ACHN (cell line): ENCODE results near the gene SERPINH1.

Source experiments
- DNase-seq: peaks from one replicate; pipeline ENCODE4 v3.0.0-alpha.2; 2015
- in situ Hi-C: cut with HindIII; loops from 2 replicates; pipeline ENCODE4 v1.10.0; 2017; ENCODE audit warnings: low sequenced_read_pairs, low pct_ligation_motif_present, low pct_unique_long_range_greater_than_20kb

Gene SERPINH1

DNA sequence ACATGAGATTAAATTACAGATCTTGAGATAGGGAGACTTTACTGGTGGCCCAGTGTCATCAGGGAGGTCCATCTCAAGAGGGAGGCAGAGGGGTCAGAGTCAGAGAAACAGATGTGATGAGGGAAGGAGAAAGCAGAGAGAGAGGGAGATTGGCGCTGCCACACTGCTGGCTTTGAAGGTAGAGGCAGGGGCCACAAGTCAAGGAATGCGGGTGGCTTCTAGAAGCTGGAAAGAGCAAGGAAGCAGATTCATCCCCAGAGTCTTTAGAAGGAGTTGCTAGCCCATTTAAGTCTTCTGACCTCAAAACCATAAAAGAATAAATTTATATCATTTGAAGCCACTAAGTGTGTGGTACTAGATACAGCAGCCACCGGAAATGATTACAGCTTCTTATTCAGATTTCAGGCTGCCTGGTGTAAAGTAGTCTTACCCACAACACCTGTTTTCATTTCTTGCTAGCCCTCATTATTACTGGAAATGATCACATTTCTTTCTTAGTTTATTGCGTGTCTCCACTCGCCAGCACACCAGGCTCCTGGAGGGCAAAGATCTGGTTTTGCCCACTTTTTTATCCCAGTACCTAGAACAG is 12.6 kb upstream of the SERPINH1 start:
- in situ Hi-C loops: no loop called here

DNA sequence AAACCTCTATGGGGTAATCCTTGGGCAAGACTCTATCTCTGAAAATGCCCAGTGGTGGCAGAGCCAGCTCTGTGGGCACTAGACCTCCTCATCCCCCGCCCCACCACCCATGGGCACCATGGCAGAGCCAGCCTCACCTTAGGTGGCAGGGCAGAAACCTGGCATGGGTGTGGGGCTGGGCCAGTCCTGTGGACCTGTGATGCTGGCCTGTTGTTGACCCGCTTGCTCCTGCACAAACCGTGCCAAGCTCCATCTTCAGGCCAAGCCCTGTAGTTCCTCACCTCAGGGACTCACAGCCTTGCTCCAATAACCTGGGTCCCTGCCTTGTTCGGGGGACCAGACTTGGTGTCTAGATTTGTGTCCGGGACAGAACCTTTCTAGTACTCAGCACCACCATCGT is 8.9 kb upstream of the SERPINH1 start:
- no peak for DNase-seq
- in situ Hi-C loops: no loop called here

More for the DNA sequence above, 12.6 kb upstream of the SERPINH1 start:
- no peak for DNase-seq

DNA sequence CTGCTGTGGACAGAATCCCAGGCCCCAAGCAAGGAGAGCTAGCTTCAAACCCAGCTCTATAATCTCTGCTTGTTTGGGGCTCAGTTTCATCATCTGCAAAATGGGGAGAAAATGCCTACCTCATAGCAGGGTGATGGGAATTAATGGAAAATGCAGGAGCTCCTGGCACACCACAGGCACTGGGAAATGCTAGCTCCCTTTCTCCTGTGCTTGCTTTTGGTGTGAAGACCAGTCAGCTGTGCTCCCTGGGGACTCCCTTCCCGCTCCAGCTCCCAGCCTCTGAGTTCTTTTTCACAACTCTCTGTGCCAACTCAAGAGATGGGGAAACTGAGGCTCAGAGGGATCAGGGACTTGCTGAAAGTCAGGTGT is 8.2 kb upstream of the SERPINH1 start:
- no peak for DNase-seq
- in situ Hi-C loops: no loop called here

DNA sequence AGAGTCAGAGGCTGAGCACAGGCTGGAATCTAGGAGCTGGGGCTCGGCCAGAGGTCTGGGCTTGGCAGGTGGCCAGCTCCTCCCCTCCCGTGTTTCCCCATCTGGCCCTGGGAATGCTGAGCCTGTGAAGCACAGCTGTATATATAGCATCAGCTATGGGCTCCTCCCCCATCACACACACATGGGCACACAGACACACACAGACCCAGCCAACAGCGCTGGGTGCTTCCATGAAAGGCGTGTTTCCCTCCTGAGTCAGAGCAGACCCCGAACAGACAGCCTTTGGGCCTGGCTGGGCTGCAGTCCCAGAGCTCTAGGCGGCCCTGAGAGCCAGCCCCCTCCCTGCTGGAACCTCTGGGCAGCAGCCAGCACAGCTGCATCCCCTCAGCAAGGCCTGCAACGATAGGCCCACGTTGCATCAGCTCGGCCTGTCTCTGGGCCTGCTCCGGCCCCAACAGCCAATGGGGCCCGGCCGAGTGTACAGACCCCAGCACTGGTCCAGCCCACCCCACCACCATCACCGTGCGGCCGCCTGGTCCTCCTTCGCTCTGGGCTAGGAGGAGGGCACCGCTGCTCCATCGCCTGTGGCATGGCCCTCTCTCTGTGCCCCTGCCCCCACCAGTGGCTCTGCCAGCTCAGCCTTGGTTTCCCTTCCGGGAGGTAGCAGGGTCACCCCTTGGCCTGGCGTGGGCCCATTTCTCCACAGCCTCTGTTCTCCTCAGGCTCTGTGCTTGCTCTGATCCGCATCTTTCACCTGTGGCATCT is 7.6 kb upstream of the SERPINH1 start:
- in situ Hi-C loops: no loop called here
- no peak for DNase-seq

DNA sequence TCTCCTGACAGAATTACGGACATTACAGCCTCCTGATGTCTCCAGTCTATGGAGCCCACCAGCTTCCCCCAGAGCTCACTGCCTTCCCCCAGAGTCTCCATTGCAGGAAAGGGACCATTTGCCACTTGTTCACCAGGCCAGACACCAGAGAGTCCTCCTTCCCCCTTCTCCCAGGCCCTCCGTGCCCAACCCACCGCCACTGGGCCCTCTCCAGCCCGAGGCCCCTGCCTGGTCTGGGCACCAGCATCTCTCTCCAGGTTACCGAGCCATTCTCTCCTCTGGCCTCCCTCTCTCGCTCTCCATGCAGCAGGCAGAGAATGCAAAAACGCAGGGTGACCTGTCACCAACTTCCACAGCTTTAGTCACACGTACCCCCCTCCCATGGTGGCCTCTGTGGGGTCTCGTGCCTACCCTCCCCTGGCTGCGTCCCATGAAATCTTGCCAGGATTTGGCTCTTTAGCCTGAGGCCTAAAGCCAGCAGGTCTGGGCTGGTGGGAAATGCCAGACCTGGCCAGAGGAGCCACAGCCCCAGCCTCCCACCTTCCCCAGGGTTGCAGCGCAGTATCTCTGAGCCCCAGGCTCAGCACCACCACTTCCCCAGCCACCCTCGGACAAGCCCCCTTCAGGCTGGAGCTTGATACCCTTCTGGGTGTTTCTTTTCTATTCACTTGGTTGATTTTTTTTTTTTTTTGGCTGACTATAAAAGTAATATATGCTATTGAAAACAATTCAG is 6.8 kb upstream of the SERPINH1 start:
- DNase-seq: no peak
- in situ Hi-C loops: no loop called here

DNA sequence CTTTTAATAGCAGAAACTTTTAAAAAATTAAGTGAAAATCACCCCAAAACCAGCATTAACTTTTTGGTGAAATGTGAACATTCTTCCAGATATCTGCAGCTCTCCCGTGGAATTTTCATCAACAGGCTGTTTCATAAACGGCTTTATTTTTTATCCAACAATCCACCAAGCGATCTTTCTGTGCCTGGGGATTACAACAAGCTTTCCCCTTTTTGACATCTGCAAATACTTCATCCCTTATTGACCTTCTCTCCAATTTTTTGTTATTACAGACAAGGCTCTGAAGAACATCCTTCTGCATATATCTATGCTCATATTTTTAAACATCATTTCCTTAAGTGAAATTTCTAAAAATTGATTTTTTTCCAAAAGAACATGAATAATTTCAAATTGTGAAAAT is 5.8 kb upstream of the SERPINH1 start:
- in situ Hi-C loops: no loop called here

DNA sequence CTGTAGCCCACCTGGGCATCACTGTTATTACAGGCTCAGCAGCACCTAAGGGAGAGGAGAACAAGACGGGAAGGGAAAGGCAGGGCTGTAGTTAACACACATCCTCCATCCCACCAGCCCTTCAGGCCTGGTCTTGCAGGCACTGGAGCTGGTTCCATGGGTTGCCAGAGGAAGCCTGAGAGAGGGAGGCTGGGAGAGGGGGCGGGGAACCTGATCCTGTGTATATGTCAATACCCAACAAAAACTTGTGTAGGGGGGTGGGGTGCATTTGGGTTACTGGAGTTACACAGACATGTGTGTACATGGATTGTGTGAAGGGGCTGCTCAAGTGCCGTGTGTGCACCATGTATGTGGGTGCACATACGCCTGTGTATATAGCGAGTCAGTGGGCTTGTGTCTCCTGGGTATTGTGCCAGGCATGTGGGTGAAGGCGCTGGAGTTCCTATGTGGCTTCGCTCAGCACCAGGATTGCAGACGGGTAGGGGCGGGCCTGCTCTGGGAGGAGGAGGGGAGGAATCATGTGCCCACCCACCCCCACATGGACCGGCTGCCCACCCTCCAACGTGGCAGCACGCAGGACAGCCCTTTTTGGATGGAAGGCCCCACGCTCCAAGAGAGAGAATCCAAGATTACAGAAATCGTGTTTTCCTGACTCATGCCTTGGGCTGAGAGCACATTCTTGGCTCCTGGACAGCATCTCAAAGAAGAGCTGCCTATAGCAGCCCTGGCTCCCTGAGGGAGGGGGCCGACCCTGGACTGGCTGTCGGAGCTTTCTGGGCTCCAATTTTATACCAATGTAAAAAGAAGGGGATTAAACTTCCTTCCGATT is 4.2 kb upstream of the SERPINH1 start:
- in situ Hi-C loops: no loop called here
- peak; percentile 67 for DNase-seq

More for the DNA sequence above, 5.8 kb upstream of the SERPINH1 start:
- no peak for DNase-seq

DNA sequence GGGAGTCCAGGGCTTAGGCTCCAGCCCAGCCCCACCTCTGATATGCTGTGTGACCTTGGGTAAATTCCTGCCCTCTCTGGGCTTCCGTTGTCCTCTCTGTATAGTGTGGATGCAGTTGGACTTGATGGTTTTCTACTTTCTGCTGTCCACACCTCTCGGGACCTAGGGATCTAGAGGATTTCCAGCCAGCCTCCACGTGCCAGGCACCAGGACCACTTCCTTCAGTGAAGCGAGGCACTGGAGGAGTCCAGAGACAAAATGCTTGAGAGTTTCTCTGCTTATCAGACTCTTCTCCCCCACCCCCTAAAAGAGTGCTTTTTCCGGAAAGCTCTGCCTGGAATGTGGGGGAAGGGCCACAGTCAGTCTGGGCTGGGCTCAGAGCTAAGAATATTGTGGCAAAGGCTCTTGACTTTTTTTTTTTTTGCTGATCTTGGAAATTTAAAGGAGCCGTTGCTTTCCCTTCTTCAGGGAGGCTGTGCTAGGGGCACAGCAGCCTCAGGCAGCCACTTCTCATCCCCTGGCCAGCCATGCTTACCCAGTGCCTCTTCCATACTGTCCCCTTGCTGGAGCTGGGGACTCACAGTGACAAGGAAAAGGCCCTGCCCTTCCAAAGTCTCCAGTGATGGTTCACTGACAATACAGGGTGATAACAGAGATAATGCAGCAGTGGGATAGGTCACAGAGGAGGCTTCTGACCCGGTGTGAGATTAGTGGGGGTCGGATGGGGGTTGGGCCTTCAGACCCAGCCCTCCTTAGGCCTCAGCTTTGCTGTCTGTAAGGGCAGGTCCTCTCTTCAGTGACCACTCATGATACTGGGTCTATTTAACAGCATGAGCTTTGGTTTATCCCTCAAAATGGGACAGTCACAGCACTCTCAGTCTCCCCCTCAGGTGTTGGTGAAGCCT is 2.9 kb upstream of the SERPINH1 start:
- in situ Hi-C loops: no loop called here
- DNase-seq: peak; percentile 46

DNA sequence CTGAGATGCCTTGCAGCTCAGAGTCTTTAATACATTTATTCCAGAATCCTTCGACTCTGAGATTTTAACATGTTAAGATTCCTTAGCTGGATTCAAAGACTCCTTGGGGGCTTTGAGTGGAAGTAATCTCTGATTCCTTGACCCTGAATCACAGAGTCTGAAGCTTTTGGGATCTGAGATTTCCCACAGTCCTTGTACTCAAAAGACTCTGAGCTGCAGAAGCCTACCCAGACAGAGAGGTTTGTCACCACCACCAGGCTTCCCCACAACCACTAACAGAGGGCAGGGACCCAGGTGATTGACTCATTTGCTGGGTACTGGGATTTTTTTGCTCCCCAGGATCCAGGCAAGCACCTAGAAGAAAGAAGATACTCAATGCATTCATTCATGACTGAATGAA is 1.4 kb upstream of the SERPINH1 start:
- in situ Hi-C loops: no loop called here
- no peak for DNase-seq

DNA sequence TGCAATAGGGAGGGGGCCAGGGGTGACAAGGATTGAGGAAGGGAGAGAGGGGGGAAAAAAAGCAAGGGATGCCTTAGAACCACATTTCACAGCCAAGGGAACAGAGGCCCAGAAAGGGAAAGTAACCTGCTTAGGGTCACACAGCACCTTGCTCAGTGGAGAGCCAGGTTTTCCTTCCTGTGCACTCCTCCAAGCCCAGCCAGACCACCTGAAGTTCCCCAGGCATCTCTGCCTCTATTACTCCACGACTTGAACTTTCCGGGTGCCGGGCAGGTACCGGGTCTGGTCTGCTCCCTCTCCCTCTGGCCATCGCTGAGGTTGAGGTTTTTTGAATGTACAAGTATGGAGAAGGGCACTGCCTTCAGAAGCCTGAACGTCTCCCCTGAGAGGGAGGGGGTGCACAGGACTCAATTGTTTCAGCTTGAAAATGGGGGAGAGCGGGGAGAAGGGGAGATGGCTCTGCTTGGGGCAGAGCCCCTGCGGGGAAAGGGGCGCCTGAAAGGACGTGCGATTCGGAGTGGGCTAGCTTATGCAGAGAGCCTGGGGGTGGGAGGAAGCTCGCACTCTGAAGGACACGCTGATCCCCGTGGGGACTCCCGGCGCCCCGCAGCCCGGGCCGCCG is 516 bp upstream of the SERPINH1 start:
- in situ Hi-C loops: no loop called here
- DNase-seq: no peak

DNA sequence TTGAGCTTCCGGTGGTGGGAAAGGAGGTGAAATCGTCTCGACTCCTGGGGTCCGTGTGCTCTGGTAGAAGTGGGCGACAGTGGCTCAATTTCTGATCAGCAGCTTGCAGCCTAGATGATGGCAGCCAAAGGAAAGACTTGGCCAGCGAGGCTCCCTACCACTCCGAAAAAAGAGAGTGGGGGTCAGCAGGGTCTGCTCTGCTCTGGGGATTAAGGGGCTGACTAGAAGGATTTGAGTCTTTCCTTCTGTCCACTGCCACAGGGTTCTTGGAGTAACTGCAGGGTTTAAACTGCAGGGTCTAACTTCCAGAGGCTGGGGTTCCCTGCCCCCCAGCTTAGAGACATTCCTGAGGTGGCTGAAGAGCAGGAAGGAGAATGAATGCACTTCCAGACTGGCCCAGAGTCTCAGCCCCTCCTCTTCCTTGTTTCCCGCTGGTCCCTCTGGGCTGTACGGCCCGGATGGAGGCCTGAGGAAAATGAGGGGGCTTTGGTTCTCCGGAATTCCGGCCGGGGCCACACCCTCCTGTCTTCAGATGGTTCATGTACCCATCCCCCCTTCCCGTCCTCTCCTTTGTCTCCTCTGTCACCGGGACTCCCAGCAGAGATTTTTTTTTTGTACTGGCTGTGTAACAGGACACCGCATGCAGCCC is 907 bp downstream of the SERPINH1 start:
- peak; percentile 49 for DNase-seq
- in situ Hi-C loops: no loop called here

DNA sequence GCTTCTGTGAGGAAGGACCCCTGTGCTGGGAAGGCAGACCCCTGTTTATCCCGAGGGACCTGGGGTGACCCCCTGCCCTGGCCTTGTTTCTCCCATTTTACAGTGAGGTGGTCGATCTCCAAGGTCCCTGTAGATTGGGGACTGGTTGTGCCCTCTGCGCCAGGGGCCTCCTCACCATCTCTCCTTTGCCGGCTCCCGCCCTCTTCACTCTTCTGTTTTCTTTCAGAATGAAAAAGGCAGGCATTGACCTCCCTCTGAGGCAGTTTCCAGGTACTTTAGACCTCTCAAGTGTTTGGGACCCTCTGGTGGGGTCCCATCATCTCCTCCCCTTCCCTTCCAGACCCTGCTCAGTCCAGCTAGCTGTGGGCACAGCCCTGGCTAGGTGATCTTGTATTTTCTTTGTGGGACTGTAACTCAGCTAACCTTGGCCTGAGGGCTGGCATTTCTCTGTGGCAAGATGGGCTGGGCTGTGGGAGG is 1.5 kb downstream of the SERPINH1 start:
- DNase-seq: no peak
- in situ Hi-C loops: no loop called here

DNA sequence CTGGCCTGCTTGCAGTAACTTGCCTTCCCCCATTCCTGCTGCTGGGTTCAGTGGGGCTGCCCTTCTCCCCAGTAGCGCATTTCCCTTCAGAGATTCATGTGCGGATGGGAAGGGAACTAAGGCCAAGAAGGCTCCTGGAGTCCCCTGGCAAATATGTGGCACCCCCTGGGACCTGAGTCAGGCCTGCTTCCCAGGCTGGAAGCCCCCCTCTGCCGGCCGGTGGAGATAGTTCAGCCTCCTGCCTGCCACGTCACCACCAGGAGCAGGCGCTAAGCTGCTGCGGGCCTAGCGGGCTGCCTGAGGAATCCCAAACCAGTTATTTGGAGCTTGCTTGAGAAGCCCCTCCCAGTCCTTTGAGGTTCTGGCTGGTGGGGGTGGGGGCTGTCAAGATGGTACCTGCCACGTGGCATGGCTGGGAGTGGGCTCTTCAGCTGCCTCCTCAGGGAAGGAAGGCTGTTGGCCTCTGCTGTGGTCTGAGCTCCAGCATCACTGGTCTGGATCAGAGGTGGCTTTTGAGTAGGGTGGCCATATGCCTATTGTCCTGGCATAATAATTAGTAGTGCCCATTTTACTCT is 2.0 kb downstream of the SERPINH1 start:
- peak; percentile 69 for DNase-seq
- in situ Hi-C loops: no loop called here

DNA sequence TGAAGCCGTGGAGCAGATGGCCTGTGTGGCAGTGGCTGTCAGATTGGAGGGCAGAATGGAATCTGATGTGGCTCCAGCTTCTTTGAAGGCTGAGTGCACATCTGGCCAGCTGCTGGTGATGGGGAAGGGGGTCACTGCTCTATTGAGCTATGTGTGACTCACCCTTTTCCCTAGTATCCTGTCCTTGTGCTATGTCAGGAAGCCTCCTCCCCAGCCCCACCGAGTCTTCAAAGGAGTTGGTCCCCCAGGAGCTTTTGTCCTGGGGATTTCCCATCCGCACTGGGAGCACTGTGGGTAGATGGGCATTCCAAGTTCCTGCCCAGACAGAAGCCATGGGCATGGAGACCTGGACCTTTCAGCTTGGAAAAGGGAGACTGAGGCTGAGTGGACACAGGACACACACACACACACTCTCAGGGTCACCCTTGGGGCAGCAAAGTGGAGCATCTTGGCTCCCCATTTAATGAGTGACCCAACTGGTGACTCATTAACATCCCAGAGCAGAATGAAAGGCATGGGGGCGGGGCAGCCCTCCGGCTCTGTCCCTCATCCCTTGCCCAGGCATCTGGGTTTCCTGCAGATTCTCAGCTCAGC is 3.3 kb downstream of the SERPINH1 start:
- peak; percentile 71 for DNase-seq
- in situ Hi-C loops: no loop called here

DNA sequence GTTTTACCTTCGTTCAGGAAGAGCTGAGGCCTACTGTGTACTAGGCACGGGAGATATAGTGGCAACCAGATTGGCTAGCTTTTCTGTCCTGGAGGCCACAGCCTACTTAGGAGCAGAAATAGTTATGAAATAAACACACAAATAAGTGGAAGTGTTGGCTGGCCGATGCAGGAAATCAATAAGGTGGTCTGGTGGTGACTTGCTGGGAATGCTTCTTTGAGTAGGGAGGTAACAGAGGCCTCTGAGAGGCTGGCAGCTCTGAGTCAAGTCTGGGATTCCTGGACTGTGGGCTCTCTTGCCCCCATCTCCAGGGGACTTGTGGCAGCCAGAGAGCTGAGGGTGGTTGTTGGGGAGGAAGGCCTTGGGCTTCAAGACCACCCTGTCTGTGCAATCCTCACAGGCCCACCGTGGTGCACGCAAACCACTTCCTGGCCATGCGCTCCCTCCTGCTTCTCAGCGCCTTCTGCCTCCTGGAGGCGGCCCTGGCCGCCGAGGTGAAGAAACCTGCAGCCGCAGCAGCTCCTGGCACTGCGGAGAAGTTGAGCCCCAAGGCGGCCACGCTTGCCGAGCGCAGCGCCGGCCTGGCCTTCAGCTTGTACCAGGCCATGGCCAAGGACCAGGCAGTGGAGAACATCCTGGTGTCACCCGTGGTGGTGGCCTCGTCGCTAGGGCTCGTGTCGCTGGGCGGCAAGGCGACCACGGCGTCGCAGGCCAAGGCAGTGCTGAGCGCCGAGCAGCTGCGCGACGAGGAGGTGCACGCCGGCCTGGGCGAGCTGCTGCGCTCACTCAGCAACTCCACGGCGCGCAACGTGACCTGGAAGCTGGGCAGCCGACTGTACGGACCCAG is 4.1 kb downstream of the SERPINH1 start:
- DNase-seq: no peak
- in situ Hi-C loops: no loop called here
